Thyroid gland (tissue), 4 donors: ENCODE data around the gene VGLL4.

Source experiments
- POLR2A ChIP-seq, 2 donors: fragments of 450-650 bp; IDR thresholded peaks; one replicate each; pipeline ENCODE4 v1.6.1; 2017; ENCODE audit warnings: antibody characterized with exemption in 2 of 2, mild to moderate bottlenecking in 2 of 2, moderate library complexity in 1 of 2
- TF ChIP-seq, protein P1 (sequence below), 6 experiments: fragments of 200-600 bp in 3 of 6; fragments of 450-650 bp in 3 of 6; sonication (generic) in 3 of 6; IDR thresholded peaks; one replicate each; pipeline ENCODE4 v1.5.1; 2016 to 2019; ENCODE audit warnings: antibody characterized with exemption in 6 of 6, mild to moderate bottlenecking in 2 of 6, inconsistent platforms in 1 of 6, moderate library complexity in 1 of 6

DNA sequence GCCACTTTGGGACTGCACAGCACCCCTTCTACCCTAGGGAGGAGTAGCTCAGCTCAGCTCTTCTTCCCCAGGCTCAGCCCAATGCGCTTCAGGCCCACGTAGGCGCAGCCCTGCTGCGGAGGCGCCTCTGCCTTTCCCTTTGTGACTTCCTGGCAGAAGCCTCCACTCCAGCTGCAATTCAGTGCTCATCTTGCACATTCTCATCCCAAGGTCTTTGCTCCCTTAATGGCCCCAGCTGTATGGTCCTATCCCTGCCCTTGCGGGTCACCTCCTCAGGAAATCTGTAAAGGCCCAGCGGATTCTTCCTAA, 109.0 kb downstream of the VGLL4 start:
- TF ChIP-seq POLR2A (IDR thresholded peaks at IDR 0.05) = no peak
- TF ChIP-seq, protein P1, sequence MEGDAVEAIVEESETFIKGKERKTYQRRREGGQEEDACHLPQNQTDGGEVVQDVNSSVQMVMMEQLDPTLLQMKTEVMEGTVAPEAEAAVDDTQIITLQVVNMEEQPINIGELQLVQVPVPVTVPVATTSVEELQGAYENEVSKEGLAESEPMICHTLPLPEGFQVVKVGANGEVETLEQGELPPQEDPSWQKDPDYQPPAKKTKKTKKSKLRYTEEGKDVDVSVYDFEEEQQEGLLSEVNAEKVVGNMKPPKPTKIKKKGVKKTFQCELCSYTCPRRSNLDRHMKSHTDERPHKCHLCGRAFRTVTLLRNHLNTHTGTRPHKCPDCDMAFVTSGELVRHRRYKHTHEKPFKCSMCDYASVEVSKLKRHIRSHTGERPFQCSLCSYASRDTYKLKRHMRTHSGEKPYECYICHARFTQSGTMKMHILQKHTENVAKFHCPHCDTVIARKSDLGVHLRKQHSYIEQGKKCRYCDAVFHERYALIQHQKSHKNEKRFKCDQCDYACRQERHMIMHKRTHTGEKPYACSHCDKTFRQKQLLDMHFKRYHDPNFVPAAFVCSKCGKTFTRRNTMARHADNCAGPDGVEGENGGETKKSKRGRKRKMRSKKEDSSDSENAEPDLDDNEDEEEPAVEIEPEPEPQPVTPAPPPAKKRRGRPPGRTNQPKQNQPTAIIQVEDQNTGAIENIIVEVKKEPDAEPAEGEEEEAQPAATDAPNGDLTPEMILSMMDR (IDR thresholded peaks at IDR 0.05) = no peak
